Coronary artery (tissue), 2 donors: ENCODE results near the gene PTGES2.

ENCODE experiments used
- DNase-seq: peaks from one replicate; pipeline ENCODE4 v3.0.0-alpha.2; 2017; ENCODE audit warnings: low spot score
- H3K27ac ChIP-seq, 2 donors: fragments of 200-600 bp; sonication (generic); one replicate each; pipeline ENCODE4 v1.5.1; 2016 to 2019
- H3K4me3 ChIP-seq: fragments of 200-600 bp; sonication (generic); 2 replicates; pipeline ENCODE4 v1.5.1; 2016; ENCODE audit warnings: mild to moderate bottlenecking, moderate library complexity
- TF ChIP-seq, protein P1 (sequence below): fragments of 200-600 bp; sonication (generic); IDR thresholded peaks from one replicate; pipeline ENCODE4 v1.5.1; 2019; ENCODE audit warnings: antibody characterized with exemption

Gene PTGES2

DNA sequence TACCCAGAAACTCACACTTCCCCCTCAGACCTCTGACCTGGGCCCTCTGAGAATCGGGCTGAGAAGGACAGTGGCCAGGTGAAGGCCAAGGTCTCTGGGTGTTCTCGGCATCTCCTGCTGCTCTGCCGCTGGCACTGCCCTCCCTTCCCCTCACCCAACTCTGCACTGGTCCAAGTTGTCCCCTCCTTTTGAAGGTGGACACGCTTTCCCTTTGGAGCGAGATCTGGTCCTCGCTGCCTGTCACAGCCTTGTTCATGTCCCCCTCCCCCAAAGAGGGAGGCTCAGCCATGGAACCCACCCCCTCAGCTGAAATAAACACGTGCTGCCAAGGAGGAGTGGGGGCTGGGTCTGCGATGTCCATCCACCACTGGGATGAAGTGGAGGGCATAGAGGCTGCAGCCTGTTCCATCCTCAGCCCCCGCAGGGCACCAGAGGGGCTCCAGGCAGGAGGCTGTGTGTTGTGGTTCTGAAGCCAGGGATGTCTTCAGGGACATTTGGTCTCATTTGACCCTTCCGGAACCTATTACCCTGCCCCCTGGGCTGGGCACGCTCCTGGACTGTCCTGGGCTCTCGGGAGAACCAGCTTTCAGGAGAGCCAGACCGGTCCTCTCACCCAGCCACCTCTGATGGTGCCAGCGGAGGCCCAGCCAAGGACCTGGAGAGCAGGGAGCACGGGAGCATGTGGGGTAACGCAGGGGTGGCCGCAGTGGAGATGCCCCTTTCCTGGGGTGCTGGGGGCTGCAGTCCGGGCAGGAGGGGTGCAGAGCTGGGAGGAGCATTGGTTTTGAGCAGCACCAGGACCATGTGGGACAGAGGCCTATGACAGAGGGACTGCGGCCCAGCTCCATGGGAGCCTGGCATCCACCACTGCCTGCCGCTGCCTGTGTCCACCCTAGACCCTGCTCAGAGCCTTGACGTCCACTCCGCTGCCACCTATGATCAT lies 17.0 kb upstream of the PTGES2 start:
- no peak for DNase-seq
- Histone ChIP-seq H3K4me3 (no peak overlapping the region), H3K27ac (no peak overlapping the region)
- TF ChIP-seq, protein P1, sequence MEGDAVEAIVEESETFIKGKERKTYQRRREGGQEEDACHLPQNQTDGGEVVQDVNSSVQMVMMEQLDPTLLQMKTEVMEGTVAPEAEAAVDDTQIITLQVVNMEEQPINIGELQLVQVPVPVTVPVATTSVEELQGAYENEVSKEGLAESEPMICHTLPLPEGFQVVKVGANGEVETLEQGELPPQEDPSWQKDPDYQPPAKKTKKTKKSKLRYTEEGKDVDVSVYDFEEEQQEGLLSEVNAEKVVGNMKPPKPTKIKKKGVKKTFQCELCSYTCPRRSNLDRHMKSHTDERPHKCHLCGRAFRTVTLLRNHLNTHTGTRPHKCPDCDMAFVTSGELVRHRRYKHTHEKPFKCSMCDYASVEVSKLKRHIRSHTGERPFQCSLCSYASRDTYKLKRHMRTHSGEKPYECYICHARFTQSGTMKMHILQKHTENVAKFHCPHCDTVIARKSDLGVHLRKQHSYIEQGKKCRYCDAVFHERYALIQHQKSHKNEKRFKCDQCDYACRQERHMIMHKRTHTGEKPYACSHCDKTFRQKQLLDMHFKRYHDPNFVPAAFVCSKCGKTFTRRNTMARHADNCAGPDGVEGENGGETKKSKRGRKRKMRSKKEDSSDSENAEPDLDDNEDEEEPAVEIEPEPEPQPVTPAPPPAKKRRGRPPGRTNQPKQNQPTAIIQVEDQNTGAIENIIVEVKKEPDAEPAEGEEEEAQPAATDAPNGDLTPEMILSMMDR = no peak

DNA sequence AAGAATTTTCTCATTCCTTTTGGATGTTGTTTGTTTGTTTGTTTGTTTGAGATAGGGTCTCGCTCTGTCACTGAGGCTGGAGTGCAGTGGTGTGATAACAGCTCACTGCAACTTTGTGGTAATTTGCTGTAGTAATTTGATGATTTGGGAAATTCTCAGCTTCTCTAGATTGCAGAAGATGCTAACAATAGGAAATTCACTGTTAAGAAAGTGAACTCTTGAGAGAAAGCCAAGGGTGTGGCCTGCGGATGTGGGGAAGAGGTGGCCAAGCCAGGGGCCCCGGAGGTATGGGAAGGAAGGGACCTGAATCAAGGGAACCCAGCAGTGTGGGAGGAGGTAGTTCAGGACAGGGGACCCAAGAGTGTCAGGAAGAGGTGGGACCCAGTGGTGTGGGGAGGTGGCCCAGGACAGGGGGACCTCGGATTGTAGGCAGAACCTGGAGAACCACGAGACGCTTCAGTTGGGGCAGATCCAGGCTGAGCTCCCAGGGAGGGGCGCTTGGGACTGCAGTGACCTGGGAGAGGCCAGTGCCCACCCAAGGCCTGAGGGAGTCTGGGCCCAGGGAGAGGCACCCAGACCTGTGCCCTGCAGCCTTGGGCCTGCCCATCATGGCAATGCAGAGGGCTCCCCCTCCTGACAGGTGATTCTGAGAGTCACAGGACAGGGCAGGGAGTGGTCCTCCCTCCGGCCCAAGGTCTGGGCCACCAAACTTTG lies 16.2 kb upstream of the PTGES2 start:
- TF ChIP-seq, protein P1 = no peak
- Histone ChIP-seq H3K27ac (no peak overlapping the region), H3K4me3 (no peak overlapping the region)
- DNase-seq = no peak

GRCh38 chr9:128142596-128142995 lies 15.1 kb upstream of the PTGES2 start:
- Histone ChIP-seq H3K4me3 (no peak overlapping the region), H3K27ac (no peak overlapping the region)
- no peak for DNase-seq
- TF ChIP-seq, protein P1 = no peak

DNA sequence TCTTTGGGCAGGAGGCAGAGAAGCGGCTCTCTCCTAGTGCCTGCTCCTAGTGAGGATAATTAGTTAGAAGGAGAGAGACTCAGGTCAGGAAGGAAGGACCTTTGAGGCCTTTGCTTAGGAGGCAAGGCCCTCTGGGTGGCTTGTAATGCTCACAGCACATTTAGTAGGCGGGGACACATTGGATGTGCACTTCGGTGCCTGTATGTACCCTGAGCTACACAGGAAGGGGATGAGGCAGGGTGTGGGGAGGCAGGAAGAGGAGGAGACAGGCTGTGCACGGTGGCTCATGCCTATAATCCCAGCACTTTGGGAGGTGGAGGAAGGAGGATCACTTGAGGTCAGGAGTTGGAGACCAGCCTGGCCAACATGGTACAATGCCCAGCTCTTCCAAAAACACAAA lies 14.5 kb upstream of the PTGES2 start:
- no peak for DNase-seq
- Histone ChIP-seq H3K27ac (no peak overlapping the region), H3K4me3 (no peak overlapping the region)
- TF ChIP-seq, protein P1 = no peak

DNA sequence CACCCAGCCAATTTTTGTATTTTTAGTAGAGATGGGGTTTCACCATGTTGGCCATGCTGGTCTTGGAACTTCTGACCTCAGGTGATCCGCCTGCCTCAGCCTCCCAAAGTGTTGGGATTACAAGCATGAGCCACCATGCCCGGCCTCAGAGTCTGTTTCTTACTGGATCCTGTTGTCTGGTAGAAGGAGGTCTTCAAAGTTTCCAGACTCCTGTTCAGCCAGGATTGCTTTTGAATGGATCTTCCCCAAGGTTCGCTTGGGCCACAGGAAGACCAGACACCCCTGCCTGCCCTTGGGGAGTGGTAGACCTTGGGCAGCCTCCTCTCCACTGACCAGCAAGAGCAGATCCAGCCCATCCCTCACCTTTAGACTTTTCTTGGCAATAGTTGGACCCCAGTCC lies 14.1 kb upstream of the PTGES2 start:
- TF ChIP-seq, protein P1 = no peak
- no peak overlapping the region for H3K4me3 ChIP-seq
- H3K27ac ChIP-seq = no peak overlapping the region
- DNase-seq = no peak

DNA sequence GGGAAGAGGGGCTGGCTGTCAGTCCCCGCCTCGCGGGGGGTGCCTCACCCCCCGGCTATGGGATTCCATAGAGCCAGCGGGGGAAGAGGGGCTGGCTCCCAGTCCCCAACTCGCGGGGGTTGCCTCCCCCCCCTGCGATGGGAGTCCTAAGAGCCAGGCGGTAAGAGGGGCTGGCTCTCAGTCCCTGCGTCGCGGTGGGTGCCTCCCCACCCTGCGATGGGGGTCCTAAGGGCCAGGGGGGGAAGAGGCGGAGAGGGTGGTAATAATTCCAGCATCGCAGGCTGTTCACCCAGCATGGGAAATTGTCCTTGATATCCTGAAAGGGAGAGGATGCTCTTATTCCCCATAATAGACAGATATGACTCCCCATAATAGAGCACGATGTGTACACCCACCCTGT lies 12.1 kb upstream of the PTGES2 start:
- TF ChIP-seq, protein P1 = no peak
- H3K4me3 ChIP-seq = no peak overlapping the region
- no peak overlapping the region for H3K27ac ChIP-seq
- DNase-seq = no peak
